Loucy (cell line): Measurements from ENCODE around the gene RGS6.

Experiments used
- EZH2phosphoT487 ChIP-seq: fragments of 200-600 bp; IDR thresholded peaks from 2 replicates; pipeline ENCODE4 v1.6.1; 2018; ENCODE audit warnings: antibody characterized with exemption, mild to moderate bottlenecking, moderate library complexity, borderline replicate concordance
- TF ChIP-seq, protein P1 (sequence below): fragments of 200-600 bp; sonication (generic); conservative IDR thresholded peaks from 2 replicates; pipeline ENCODE4 v1.5.1; 2014; ENCODE audit warnings: mild to moderate bottlenecking, antibody characterized with exemption, low read length

GRCh38 chr14:72305561-72305960, 373.3 kb downstream of the RGS6 start:
- TF ChIP-seq, protein P1, sequence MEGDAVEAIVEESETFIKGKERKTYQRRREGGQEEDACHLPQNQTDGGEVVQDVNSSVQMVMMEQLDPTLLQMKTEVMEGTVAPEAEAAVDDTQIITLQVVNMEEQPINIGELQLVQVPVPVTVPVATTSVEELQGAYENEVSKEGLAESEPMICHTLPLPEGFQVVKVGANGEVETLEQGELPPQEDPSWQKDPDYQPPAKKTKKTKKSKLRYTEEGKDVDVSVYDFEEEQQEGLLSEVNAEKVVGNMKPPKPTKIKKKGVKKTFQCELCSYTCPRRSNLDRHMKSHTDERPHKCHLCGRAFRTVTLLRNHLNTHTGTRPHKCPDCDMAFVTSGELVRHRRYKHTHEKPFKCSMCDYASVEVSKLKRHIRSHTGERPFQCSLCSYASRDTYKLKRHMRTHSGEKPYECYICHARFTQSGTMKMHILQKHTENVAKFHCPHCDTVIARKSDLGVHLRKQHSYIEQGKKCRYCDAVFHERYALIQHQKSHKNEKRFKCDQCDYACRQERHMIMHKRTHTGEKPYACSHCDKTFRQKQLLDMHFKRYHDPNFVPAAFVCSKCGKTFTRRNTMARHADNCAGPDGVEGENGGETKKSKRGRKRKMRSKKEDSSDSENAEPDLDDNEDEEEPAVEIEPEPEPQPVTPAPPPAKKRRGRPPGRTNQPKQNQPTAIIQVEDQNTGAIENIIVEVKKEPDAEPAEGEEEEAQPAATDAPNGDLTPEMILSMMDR, result no peak
- no peak for TF ChIP-seq EZH2phosphoT487
